Activated CD4-positive, alpha-beta T cell treated with anti-CD3 and anti-CD28 coated beads for 4 hours (primary cell): ENCODE measurements around the gene BHLHE23.

Experiments
- DNase-seq, 2 donors: peaks; one replicate each; pipeline ENCODE4 v3.0.0-alpha.2; 2020

Gene BHLHE23

GRCh38 chr20:63006540-63007359 is at the start of gene BHLHE23:
Gene BHLHE23, minus strand, starts transcription at chr20:63006964. Its CDS starts 190 bp downstream, at chr20:63006774.
- no peak for DNase-seq

GRCh38 chr20:63055575-63056235 is 48.9 kb upstream of the BHLHE23 start:
- DNase-seq: no peak

GRCh38 chr20:63054681-63055240 is 48.0 kb upstream of the BHLHE23 start:
- no peak for DNase-seq

GRCh38 chr20:63054103-63054474 is 47.3 kb upstream of the BHLHE23 start:
- no peak for DNase-seq

- no peak for DNase-seq
Observed at GRCh38 chr20:63053432-63054102, 46.8 kb upstream of the BHLHE23 start.

GRCh38 chr20:63052571-63053431 is 46.0 kb upstream of the BHLHE23 start:
- DNase-seq: no peak

- DNase-seq: no peak
Observed at GRCh38 chr20:63051911-63052310, 45.1 kb upstream of the BHLHE23 start.

- DNase-seq: no peak
Observed at GRCh38 chr20:63051186-63051860, 44.6 kb upstream of the BHLHE23 start.

- DNase-seq: no peak
Observed at GRCh38 chr20:63050406-63050805, 43.6 kb upstream of the BHLHE23 start.

GRCh38 chr20:63049561-63050221 is 42.9 kb upstream of the BHLHE23 start:
- no peak for DNase-seq

GRCh38 chr20:63049191-63049518 is 42.4 kb upstream of the BHLHE23 start:
- DNase-seq: no peak

GRCh38 chr20:63048516-63049190 is 41.9 kb upstream of the BHLHE23 start:
- no peak for DNase-seq

GRCh38 chr20:63047946-63048345 is 41.2 kb upstream of the BHLHE23 start:
- DNase-seq: no peak

GRCh38 chr20:63047267-63047666 is 40.5 kb upstream of the BHLHE23 start:
- no peak for DNase-seq

GRCh38 chr20:63046841-63047240 is 40.1 kb upstream of the BHLHE23 start:
- DNase-seq: no peak

GRCh38 chr20:63045991-63046390 is 39.2 kb upstream of the BHLHE23 start:
- DNase-seq: no peak

- no peak for DNase-seq
Observed at GRCh38 chr20:63045401-63045800, 38.6 kb upstream of the BHLHE23 start.

- no peak for DNase-seq
Observed at GRCh38 chr20:63044605-63045004, 37.8 kb upstream of the BHLHE23 start.

- no peak for DNase-seq
Observed at GRCh38 chr20:63044204-63044600, 37.4 kb upstream of the BHLHE23 start.

GRCh38 chr20:63043348-63044203 is 36.8 kb upstream of the BHLHE23 start:
- DNase-seq: no peak
